LNCaP clone FGC (cell line): ENCODE data around the gene SH3BP2.

ENCODE experiments used
- DNase-seq: peaks from one replicate; pipeline ENCODE4 v3.0.0-alpha.2; 2011; ENCODE audit warnings: low read depth
- H3K4me3 ChIP-seq: 2 replicates; pipeline ENCODE4 v1.5.1; 2011; ENCODE audit warnings: mild to moderate bottlenecking, low read depth, low read length, control low read depth
- TF ChIP-seq, protein P1 (sequence below): IDR thresholded peaks from 2 replicates; pipeline ENCODE4 v1.5.1; 2012; ENCODE audit warnings: mild to moderate bottlenecking; ENCODE audit not compliant: control insufficient read depth, insufficient read depth; ENCODE audit errors: extremely low read depth

The SH3BP2 gene

DNA sequence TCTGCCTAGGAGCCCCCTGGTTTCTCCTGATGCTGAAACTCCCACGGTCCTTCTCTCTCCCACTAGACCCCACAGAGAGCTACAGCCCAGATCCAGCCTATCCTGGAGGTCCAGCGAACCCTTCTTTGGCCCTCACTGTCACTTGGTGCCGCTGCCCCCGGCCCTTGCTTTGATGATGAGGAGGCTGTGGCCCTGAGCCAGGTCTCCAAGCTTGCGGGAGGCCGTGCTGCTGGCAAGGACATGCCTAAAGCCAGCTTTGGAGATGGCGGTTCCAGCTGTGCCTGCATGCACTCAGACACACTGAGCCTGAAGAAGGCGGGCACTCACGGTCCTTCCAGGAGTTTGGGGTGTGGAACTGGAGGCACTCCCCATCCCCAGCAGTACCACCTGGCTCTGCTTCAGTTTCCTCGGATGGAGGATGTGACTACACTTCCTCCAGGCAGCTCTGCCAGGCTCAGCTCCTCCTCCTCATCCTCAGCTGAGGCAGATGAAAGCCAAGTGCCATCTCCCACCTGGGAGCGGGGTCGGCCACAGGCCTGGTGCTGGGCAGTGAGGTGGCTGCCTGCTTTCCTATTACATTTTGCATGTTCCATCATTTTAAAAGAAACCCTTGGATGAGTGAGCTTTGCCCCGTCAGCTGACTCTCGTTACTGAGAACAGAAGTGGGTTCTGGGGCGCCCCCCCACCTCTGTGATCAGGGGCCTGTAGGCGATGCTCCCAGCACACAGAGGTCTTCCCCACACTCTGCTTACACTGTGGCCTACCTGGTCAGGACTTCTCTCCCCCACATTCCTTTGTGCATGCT, 45.8 kb upstream of the SH3BP2 start:
- DNase-seq = no peak
- TF ChIP-seq, protein P1, sequence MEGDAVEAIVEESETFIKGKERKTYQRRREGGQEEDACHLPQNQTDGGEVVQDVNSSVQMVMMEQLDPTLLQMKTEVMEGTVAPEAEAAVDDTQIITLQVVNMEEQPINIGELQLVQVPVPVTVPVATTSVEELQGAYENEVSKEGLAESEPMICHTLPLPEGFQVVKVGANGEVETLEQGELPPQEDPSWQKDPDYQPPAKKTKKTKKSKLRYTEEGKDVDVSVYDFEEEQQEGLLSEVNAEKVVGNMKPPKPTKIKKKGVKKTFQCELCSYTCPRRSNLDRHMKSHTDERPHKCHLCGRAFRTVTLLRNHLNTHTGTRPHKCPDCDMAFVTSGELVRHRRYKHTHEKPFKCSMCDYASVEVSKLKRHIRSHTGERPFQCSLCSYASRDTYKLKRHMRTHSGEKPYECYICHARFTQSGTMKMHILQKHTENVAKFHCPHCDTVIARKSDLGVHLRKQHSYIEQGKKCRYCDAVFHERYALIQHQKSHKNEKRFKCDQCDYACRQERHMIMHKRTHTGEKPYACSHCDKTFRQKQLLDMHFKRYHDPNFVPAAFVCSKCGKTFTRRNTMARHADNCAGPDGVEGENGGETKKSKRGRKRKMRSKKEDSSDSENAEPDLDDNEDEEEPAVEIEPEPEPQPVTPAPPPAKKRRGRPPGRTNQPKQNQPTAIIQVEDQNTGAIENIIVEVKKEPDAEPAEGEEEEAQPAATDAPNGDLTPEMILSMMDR = no peak
- H3K4me3 ChIP-seq = no peak overlapping the region

DNA sequence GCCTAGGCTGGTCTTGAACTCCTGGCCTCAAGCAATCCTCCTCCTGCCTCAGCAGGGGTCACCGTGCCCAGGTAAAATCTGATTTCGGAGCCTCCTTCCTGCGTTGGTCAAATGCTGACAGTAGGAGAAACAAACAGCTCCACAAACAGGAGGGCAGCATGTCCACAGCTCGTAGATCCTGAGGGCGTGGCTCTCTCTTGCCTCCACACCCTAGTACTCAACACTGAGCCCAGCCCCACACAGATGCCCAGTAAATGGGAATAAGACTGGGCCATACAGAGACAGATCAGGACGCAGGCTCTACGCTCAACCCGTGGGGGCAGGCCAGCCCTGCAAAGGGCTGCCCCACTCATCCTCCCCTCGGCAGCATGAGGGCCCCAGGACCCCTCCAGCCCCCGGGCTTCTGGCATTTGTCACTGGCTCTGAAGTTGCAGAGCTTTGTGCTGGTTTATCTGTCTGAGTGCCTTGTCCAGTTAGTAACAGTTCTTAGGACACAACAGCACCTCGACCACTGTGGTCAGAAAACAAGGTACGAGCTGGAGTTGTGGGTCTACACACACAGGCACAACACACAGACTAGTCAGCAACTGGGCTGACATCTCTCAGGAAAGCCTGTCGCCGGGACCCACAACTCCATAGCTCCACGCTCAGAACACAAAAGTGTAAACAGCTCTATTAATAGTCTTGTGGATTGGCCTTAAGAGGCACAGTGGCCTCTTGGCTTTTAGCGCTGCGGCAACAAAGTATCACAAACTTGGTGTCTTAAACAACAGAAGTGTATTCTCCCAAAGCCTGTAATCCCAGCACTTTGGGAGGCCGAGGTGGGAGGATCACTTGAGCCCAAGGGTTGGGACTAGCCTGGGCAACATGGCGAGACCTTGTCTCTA, 41.9 kb upstream of the SH3BP2 start:
- H3K4me3 ChIP-seq = no peak overlapping the region
- no peak for DNase-seq
- TF ChIP-seq, protein P1 = no peak

DNA sequence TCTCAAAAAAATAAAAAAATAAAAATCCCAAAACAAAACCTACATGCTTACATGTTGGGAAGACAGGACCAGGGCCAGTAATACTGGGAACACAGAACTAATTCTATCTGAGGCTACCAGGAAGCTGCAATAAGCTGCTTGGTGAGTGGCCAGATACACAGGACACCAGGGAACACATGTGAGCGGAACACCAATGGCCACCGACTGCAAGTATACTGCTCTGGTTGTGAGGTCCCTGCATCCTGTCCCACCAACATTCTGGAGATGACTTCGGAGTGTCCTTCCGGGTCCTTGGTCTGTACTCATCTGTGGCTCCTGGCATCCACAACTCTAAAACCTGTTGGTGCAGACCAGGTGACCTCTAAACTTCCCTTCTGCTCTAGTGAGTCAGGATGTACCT, 39.4 kb upstream of the SH3BP2 start:
- H3K4me3 ChIP-seq = no peak overlapping the region
- TF ChIP-seq, protein P1 = no peak
- DNase-seq = peak; percentile 40

DNA sequence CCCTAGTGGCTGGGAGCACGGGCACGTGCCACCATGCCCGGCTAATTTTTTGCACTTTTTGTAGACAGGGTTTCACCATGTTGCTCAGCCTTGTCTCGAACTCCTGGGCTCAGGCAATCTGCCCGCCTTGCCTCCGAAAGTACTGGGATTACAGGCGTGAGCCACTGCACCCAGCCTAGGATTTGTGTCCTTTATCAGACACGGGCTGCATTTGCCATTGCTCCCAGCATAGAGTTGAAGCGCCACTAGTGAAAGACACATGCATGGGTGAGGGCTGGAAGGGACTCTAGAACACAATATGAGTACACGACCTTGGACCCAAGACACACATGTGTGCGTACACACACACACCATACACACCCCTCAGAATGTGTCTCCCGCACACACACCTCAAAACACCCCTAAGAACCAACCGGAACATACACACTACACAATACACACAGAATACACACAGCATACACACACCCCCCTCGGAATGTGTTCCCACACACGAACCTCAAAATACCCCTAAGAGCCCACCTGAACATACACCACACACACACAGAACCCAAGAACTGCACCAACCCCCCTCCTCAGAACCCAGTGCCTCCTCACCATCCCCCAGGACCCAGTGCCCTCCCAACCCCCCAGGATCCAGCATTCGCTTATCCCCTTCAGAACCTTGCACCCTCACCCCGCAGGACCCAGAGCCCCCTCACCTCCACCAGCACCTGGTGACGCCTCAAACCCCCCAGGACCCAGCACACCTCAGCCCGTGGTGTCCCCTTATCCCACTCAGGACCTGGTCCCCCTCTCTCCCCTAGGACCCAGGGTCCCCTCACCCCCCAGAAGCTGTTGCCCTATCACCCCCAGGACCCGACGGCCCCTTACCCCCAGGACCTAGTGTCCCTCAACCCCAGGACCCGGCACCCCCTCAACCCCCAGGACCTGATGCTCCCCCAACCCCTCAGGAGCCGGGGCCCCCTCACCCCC, 37.8 kb upstream of the SH3BP2 start:
- H3K4me3 ChIP-seq = peak overlapping the region; percentile 69
- no peak for DNase-seq
- TF ChIP-seq, protein P1 = no peak

DNA sequence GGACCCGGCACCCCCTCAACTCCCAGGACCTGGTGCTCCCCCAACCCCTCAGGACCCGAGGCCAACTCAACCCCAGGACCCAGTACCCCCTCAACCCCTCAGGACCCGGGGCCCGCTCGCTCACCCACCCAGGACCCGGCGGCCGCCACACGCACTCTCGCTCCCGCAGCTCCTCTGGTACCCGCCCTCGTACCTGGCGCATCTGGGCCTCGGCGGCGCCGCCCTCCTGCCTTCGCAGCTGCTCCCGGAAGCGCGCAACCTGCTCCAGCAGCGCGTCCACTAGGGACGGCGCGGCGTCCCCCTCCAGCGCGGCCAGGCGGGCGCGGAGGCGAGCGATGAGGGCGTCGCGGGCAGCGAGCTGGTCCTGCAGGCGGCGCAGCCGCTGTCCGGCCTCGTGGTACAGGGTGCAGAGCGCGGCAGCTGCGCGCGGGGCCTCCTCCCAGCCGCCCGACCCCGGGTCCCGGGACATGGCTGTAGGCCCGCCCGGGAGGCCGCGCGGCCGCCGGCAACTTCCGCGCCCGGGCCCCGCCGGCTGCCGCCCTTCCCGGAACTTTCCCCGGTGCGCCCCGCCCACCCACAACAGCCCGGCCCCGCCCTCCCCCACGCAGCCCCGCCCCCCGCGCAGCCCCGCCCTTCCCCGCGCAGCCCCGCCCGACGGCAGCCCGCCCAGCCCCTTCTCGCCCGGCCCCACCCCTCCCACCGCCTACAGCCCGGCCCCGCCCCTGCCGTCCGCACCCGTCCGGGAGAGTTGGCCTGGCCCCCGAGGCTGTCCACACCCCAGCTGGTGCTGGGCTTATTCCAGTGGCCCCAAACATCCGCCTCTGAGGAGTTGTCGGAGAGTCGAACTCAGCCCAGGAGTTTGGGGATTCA, 36.8 kb upstream of the SH3BP2 start, which contains the start of gene TNIP2:
TNIP2 (minus strand) TSS at position 516 of the 870 bp plus-strand sequence; CDS start at position 469, 47 bp downstream.
- H3K4me3 ChIP-seq = peak within 1 kb of the TSS; percentile 69
- DNase-seq = peak; percentile 49
- TF ChIP-seq, protein P1 = 0 out of 2 replicates have a peak, but pooled peaks have one; percentile 26
